HepG2 (cell line): ENCODE results near the gene AAMP. TPM values are rescaled to one million over a fixed set of nuclear protein-coding genes. Genes with fewer than 3 reads are reported as not detected.
A peak's percentile ranks its signal among the peaks of the same experiment; 100 is the strongest.

Experiments
- ADNP ChIP-seq: sonication (generic); formaldehyde crosslinking; IDR thresholded peaks from 2 replicates; pipeline ENCODE4 v1.4.0; 2020; ENCODE audit warnings: missing genetic modification reagents
- CAMTA2 ChIP-seq: sonication (generic); formaldehyde crosslinking; IDR thresholded peaks from 2 replicates; pipeline ENCODE4 v1.4.0; 2020; ENCODE audit warnings: mild to moderate bottlenecking, missing genetic modification reagents, borderline replicate concordance
- CCAR2 ChIP-seq: fragments of 200-400 bp; formaldehyde crosslinking; optimal IDR thresholded peaks from 2 replicates; pipeline ENCODE3; 2018; ENCODE audit warnings: low read depth, mild to moderate bottlenecking, low read length, moderate library complexity
- HIVEP1 ChIP-seq: sonication (generic); formaldehyde crosslinking; IDR thresholded peaks from 2 replicates; pipeline ENCODE4 v1.4.0; 2020; ENCODE audit warnings: mild to moderate bottlenecking, missing genetic modification reagents
- HMG20B ChIP-seq: conservative IDR thresholded peaks from 2 replicates; pipeline ENCODE4 v1.6.1; 2016; ENCODE audit warnings: missing genetic modification reagents, missing compliant biosample characterization
- LCORL ChIP-seq, 2 experiments: fragments of 450-650 bp in 1 of 2; sonication (generic) in 1 of 2; formaldehyde crosslinking in 1 of 2; IDR thresholded peaks; 2 replicates each; pipeline versions ENCODE4 v1.5.0 to v1.6.1; 2017 to 2020; ENCODE audit warnings: antibody characterized with exemption in 1 of 2, missing genetic modification reagents in 1 of 2
- MIER3 ChIP-seq: IDR thresholded peaks from 2 replicates; pipeline ENCODE4 v1.6.1; 2016; ENCODE audit warnings: missing compliant biosample characterization, borderline replicate concordance
- NCOA2 ChIP-seq: sonication (generic); formaldehyde crosslinking; IDR thresholded peaks from 2 replicates; pipeline ENCODE4 v1.8.0; 2022; ENCODE audit warnings: inconsistent platforms
- PHF21A ChIP-seq: sonication (generic); formaldehyde crosslinking; IDR thresholded peaks from 2 replicates; pipeline ENCODE4 v1.5.0; 2020; ENCODE audit warnings: mild to moderate bottlenecking, missing genetic modification reagents
- RXRA ChIP-seq: sonication (generic); formaldehyde crosslinking; IDR thresholded peaks from 2 replicates; pipeline ENCODE4 v1.5.1; 2020; ENCODE audit warnings: missing genetic modification reagents
- SIX1 ChIP-seq: sonication (generic); formaldehyde crosslinking; IDR thresholded peaks from 2 replicates; pipeline ENCODE4 v1.4.0; 2020; ENCODE audit warnings: missing genetic modification reagents, borderline replicate concordance
- SP5 ChIP-seq: IDR thresholded peaks from 2 replicates; pipeline ENCODE4 v1.6.1; 2016; ENCODE audit warnings: low read depth, borderline replicate concordance
- TBL1XR1 ChIP-seq: fragments of 150-350 bp; IDR thresholded peaks from 2 replicates; pipeline ENCODE4 v1.6.1; 2014; ENCODE audit warnings: borderline replicate concordance, low read length; ENCODE audit not compliant: partially characterized antibody
- ZBTB20 ChIP-seq: sonication (generic); formaldehyde crosslinking; IDR thresholded peaks from 2 replicates; pipeline ENCODE4 v1.8.1; 2023; ENCODE audit warnings: missing genetic modification reagents, low read depth, mild to moderate bottlenecking, borderline replicate concordance
- ZFYVE20 ChIP-seq: sonication (generic); formaldehyde crosslinking; IDR thresholded peaks from 2 replicates; pipeline ENCODE4 v1.8.0; 2023; ENCODE audit warnings: low read depth, mild to moderate bottlenecking, moderate library complexity, missing genetic modification reagents, borderline replicate concordance
- ZNF225 ChIP-seq: sonication (generic); formaldehyde crosslinking; IDR thresholded peaks from 2 replicates; pipeline ENCODE4 v1.4.0; 2020; ENCODE audit warnings: mild to moderate bottlenecking, missing genetic modification reagents
- ZNF263 ChIP-seq: sonication (generic); formaldehyde crosslinking; IDR thresholded peaks from 2 replicates; pipeline ENCODE4 v1.4.0; 2020; ENCODE audit warnings: missing genetic modification reagents
- ZNF350 ChIP-seq: sonication (generic); formaldehyde crosslinking; IDR thresholded peaks from 2 replicates; pipeline ENCODE4 v1.4.0; 2020; ENCODE audit warnings: mild to moderate bottlenecking, low read depth, missing genetic modification reagents, borderline replicate concordance
- ZNF501 ChIP-seq: sonication (generic); formaldehyde crosslinking; IDR thresholded peaks from 2 replicates; pipeline ENCODE4 v1.5.1; 2020; ENCODE audit warnings: mild to moderate bottlenecking, moderate library complexity, missing genetic modification reagents
- ZNF652 ChIP-seq: IDR thresholded peaks from 2 replicates; pipeline ENCODE4 v1.6.1; 2016; ENCODE audit warnings: low read depth, borderline replicate concordance
- ZNF747 ChIP-seq: sonication (generic); formaldehyde crosslinking; IDR thresholded peaks from 2 replicates; pipeline ENCODE4 v1.8.1; 2023; ENCODE audit warnings: missing genetic modification reagents, mild to moderate bottlenecking, borderline replicate concordance
- polyA plus RNA-seq, 8 experiments: library from polyadenylated mRNA; depleted of rRNA in 3 of 8; stranded (reverse) in 7 of 8; unstranded in 1 of 8; fragments of >200 nt; fragmentation: Illumina TruSeq in 4 of 8; extraction: Trizol in 4 of 8; gene quantifications; 2 replicates each; pipeline versions ENCODE4 v1.2.1 to v1.2.3, GENCODE V29; 2011 to 2016; ENCODE audit warnings: low read depth in 4 of 8, missing spikeins in 1 of 8, mixed read lengths in 1 of 8; ENCODE audit not compliant: insufficient read depth in 1 of 8
- total RNA-seq, 5 experiments: library from RNA; depleted of rRNA; stranded (reverse); fragments of >200 nt; fragmentation: Illumina TruSeq; extraction: Trizol; gene quantifications; 2 replicates each; pipeline ENCODE4 v1.2.3, GENCODE V29; 2016; ENCODE audit warnings: low read depth in 1 of 5
- TF ChIP-seq, protein P1 (sequence below), 2 experiments: IDR thresholded peaks; 2 replicates each; pipeline ENCODE4 v1.6.1; 2011 to 2012; ENCODE audit warnings: low read length in 2 of 2, borderline replicate concordance in 1 of 2, low read depth in 1 of 2, mild to moderate bottlenecking in 1 of 2, moderate library complexity in 1 of 2
- TF ChIP-seq, protein P2 (sequence below): sonication (generic); formaldehyde crosslinking; IDR thresholded peaks from 2 replicates; pipeline ENCODE4 v1.9.0; 2022; ENCODE audit warnings: missing genetic modification reagents, mild to moderate bottlenecking, borderline replicate concordance
- TF ChIP-seq, protein P3 (sequence below): sonication (generic); formaldehyde crosslinking; IDR thresholded peaks from 2 replicates; pipeline ENCODE4 v1.4.0; 2020; ENCODE audit warnings: missing genetic modification reagents; ENCODE audit errors: not compliant biosample characterization

The AAMP gene
- total and polyA plus RNA-seq, 2 of the 13 experiments (the other 11 are each of a cell fraction or from before 2014, with no cell fraction given) = 110 to 186 TPM

DNA sequence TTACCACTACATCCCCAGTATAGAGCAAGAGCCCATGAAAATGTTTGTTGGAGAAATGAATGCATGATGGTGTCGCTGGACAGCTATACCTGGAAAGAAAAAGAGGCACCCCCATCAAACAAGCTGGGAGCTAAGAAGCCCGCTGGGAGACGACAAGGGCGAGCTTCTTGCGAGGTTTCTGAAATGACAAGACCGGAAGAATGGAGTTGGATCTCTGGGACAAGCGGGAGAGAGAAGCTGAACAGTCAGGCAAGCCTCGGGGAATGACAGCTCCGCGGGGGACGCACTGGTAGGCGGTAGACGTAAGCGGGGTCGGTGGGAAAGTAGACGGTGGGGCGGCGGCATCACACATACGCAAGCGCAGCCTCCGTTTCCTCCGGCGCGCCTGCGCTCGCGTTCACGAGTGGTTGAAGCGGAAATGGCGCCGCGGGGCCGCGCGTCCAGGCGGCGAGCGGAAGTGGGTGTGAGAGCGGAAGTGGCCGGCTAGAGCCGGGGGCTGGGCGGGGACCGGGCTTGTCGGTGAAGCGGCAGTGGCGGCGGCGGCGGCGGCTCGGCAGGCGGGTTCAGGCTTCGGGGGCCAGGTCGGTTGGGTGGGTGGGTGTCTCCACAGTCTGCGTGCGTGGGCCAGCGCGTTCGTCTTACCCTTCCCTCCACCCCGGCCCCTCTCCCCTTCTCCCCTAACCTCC, 53.1 kb downstream of the AAMP start, which contains the start of gene ARPC2 (continued):
- TF ChIP-seq ZNF263 (CRISPR knock-in tag) = 0 out of 2 replicates have a peak, but pooled peaks have one; percentile 29
- no peak; the same call in 1 of the 2 replicates for TF ChIP-seq HIVEP1 (CRISPR knock-in tag)
- peak; percentile 59 for TF ChIP-seq RXRA
- peak; percentile 18; the same call in 1 of the 2 replicates for TF ChIP-seq MIER3 (CRISPR knock-in tag)
- TF ChIP-seq ZFYVE20 (CRISPR knock-in tag) = 0 out of 2 replicates have a peak, but pooled peaks have one; percentile 8
- 0 out of 2 replicates have a peak, but pooled peaks have one; percentile 41 for TF ChIP-seq PHF21A (CRISPR knock-in tag)
- TF ChIP-seq LCORL (IDR thresholded peaks at IDR 0.05) = no peak
- peak; percentile 59 for TF ChIP-seq LCORL (CRISPR knock-in tag; IDR thresholded peaks at IDR 0.05)
- TF ChIP-seq, protein P1, sequence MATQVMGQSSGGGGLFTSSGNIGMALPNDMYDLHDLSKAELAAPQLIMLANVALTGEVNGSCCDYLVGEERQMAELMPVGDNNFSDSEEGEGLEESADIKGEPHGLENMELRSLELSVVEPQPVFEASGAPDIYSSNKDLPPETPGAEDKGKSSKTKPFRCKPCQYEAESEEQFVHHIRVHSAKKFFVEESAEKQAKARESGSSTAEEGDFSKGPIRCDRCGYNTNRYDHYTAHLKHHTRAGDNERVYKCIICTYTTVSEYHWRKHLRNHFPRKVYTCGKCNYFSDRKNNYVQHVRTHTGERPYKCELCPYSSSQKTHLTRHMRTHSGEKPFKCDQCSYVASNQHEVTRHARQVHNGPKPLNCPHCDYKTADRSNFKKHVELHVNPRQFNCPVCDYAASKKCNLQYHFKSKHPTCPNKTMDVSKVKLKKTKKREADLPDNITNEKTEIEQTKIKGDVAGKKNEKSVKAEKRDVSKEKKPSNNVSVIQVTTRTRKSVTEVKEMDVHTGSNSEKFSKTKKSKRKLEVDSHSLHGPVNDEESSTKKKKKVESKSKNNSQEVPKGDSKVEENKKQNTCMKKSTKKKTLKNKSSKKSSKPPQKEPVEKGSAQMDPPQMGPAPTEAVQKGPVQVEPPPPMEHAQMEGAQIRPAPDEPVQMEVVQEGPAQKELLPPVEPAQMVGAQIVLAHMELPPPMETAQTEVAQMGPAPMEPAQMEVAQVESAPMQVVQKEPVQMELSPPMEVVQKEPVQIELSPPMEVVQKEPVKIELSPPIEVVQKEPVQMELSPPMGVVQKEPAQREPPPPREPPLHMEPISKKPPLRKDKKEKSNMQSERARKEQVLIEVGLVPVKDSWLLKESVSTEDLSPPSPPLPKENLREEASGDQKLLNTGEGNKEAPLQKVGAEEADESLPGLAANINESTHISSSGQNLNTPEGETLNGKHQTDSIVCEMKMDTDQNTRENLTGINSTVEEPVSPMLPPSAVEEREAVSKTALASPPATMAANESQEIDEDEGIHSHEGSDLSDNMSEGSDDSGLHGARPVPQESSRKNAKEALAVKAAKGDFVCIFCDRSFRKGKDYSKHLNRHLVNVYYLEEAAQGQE (IDR thresholded peaks at IDR 0.05; ENCODE audit: borderline replicate concordance in 1 of 2, low read depth in 1 of 2, low read length in 2 of 2) = no peak; a peak in 1 of 4 replicates
- peak; percentile 66; the same call in 1 of the 2 replicates for TF ChIP-seq ZNF747
- TF ChIP-seq, protein P2, sequence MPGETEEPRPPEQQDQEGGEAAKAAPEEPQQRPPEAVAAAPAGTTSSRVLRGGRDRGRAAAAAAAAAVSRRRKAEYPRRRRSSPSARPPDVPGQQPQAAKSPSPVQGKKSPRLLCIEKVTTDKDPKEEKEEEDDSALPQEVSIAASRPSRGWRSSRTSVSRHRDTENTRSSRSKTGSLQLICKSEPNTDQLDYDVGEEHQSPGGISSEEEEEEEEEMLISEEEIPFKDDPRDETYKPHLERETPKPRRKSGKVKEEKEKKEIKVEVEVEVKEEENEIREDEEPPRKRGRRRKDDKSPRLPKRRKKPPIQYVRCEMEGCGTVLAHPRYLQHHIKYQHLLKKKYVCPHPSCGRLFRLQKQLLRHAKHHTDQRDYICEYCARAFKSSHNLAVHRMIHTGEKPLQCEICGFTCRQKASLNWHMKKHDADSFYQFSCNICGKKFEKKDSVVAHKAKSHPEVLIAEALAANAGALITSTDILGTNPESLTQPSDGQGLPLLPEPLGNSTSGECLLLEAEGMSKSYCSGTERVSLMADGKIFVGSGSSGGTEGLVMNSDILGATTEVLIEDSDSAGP = peak; percentile 87
- TF ChIP-seq ZNF350 (CRISPR knock-in tag) = peak; percentile 79
- no peak for TF ChIP-seq NCOA2 (CRISPR knock-in tag)
- no peak for TF ChIP-seq ZBTB20 (CRISPR knock-in tag)
- no peak for TF ChIP-seq TBL1XR1
- peak; percentile 90 for TF ChIP-seq ZNF501 (CRISPR knock-in tag)
- TF ChIP-seq ADNP = no peak
- TF ChIP-seq ZNF225 (CRISPR knock-in tag) = no peak
- no peak for TF ChIP-seq SIX1 (CRISPR knock-in tag)
- TF ChIP-seq HMG20B = no peak
- TF ChIP-seq CAMTA2 = peak; percentile 70
- TF ChIP-seq, protein P3, sequence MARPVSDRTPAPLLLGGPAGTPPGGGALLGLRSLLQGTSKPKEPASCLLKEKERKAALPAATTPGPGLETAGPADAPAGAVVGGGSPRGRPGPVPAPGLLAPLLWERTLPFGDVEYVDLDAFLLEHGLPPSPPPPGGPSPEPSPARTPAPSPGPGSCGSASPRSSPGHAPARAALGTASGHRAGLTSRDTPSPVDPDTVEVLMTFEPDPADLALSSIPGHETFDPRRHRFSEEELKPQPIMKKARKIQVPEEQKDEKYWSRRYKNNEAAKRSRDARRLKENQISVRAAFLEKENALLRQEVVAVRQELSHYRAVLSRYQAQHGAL (CRISPR knock-in tag) = peak; percentile 83
- TF ChIP-seq CCAR2 = no peak
- peak; percentile 41; the same call in 1 of the 2 replicates for TF ChIP-seq SP5 (CRISPR knock-in tag)
- no peak for TF ChIP-seq ZNF652 (CRISPR knock-in tag)
